ENCODE measurements around the gene PAPOLA.

DNA sequence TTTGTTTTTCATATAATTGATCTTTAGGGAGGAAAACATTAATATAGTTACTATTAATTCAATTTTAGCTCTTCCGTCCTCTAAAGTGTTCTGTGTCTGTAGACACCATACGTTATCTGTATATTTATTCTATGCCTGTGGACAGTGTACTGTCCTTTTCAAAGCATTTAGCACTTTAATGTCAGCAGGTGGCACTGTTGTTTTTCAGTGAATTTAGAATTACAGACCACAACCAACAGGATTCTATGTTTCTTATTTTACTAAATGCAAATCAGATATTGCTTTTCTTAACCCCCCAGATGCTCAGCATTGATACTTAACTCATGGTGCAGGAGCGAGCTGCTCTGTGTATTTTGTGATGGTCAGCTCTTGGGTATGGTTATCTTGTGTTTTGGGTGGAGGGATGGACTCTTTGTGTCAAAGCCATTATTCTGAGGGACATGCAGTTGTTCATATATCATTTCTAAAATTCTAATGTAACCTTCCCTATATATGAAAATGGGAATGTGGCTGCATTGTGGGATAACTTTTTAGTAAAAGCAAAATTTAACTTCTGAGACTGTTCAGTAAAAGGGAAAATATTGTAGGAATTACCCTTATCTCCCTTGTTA is 65.2 kb downstream of the PAPOLA start:
- TF ChIP-seq, protein P1, sequence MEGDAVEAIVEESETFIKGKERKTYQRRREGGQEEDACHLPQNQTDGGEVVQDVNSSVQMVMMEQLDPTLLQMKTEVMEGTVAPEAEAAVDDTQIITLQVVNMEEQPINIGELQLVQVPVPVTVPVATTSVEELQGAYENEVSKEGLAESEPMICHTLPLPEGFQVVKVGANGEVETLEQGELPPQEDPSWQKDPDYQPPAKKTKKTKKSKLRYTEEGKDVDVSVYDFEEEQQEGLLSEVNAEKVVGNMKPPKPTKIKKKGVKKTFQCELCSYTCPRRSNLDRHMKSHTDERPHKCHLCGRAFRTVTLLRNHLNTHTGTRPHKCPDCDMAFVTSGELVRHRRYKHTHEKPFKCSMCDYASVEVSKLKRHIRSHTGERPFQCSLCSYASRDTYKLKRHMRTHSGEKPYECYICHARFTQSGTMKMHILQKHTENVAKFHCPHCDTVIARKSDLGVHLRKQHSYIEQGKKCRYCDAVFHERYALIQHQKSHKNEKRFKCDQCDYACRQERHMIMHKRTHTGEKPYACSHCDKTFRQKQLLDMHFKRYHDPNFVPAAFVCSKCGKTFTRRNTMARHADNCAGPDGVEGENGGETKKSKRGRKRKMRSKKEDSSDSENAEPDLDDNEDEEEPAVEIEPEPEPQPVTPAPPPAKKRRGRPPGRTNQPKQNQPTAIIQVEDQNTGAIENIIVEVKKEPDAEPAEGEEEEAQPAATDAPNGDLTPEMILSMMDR (IDR thresholded peaks at IDR 0.05; ENCODE audit: poor library complexity), result peak; percentile 74
- TF ChIP-seq EZH2 (IDR thresholded peaks at IDR 0.05; ENCODE audit: borderline replicate concordance) (no peak), EZH2phosphoT487 (IDR thresholded peaks at IDR 0.05; ENCODE audit: low read depth, severe bottlenecking, unreplicated experiment) (no peak)
